CD4-positive, alpha-beta memory T cell (primary cell): ENCODE data around the gene DGKB. TPM values are rescaled to one million over a fixed set of nuclear protein-coding genes. Genes with fewer than 3 reads are reported as not detected.

Experiments
- CTCF ChIA-PET: fragments of 350-600 bp; sonication (Branson Sonifier 250); formaldehyde crosslinking; loops from one replicate; lab custom pipeline; 2021; ENCODE audit warnings: inconsistent platforms; ENCODE audit not compliant: partially characterized antibody; lab: Charles Lee
- POLR2A ChIA-PET: fragments of 350-600 bp; sonication (Branson Sonifier 250); formaldehyde crosslinking; loops from one replicate; lab custom pipeline; 2021; ENCODE audit not compliant: partially characterized antibody; lab: Charles Lee
- DNase-seq, 5 donors: peaks; one replicate each; pipeline versions ENCODE4 v3.0.0 to v3.0.0-alpha.2; 2020 to 2022; ENCODE audit warnings: mixed read lengths in 1 of 5
- H3K27ac ChIP-seq: one replicate; pipeline ENCODE4 v1.7.0; 2013; ENCODE audit warnings: low read depth, low read length
- H3K27me3 ChIP-seq: 2 replicates; pipeline ENCODE4 v1.7.0; 2013; ENCODE audit warnings: mild to moderate bottlenecking, low read length, moderate library complexity; ENCODE audit not compliant: insufficient read depth
- H3K36me3 ChIP-seq: 2 replicates; pipeline ENCODE4 v1.7.0; 2013; ENCODE audit warnings: mild to moderate bottlenecking, low read length, moderate library complexity; ENCODE audit not compliant: insufficient read depth
- H3K4me1 ChIP-seq: 2 replicates; pipeline ENCODE4 v1.7.0; 2013; ENCODE audit warnings: mild to moderate bottlenecking, low read length, moderate library complexity; ENCODE audit not compliant: insufficient read depth
- H3K4me3 ChIP-seq, 2 donors: one replicate each; pipeline ENCODE4 v1.7.0; 2013; ENCODE audit warnings: low read length in 2 of 2, mild to moderate bottlenecking in 1 of 2
- H3K9me3 ChIP-seq, 2 donors: one replicate each; pipeline ENCODE4 v1.7.0; 2013; ENCODE audit warnings: low read length in 2 of 2, control low read depth in 1 of 2; ENCODE audit not compliant: control insufficient read depth in 1 of 2
- H3K27ac Mint-ChIP-seq, 7 donors: one replicate each; pipeline ENCODE4 v1.8.0; 2020 to 2021; ENCODE audit warnings: mixed read lengths in 7 of 7, mild to moderate bottlenecking in 6 of 7, inconsistent platforms in 3 of 7, moderate library complexity in 3 of 7
- H3K27me3 Mint-ChIP-seq, 2 donors: one replicate each; pipeline ENCODE4 v1.8.0; 2020 to 2021; ENCODE audit warnings: mixed read lengths in 2 of 2
- H3K36me3 Mint-ChIP-seq, 2 donors: one replicate each; pipeline ENCODE4 v1.8.0; 2020 to 2021; ENCODE audit warnings: mixed read lengths in 2 of 2, inconsistent platforms in 1 of 2, mild to moderate bottlenecking in 1 of 2
- H3K4me1 Mint-ChIP-seq, 4 donors: one replicate each; pipeline ENCODE4 v1.8.0; 2020 to 2021; ENCODE audit warnings: mixed read lengths in 4 of 4, mild to moderate bottlenecking in 1 of 4
- H3K4me3 Mint-ChIP-seq, 8 donors: one replicate each; pipeline ENCODE4 v1.8.0; 2020 to 2021; ENCODE audit warnings: mixed read lengths in 8 of 8, mild to moderate bottlenecking in 7 of 8, moderate library complexity in 6 of 8, inconsistent platforms in 3 of 8
- H3K9me3 Mint-ChIP-seq, 8 donors: one replicate each; pipeline ENCODE4 v1.8.0; 2020 to 2021; ENCODE audit warnings: mixed read lengths in 8 of 8, mild to moderate bottlenecking in 5 of 8, inconsistent platforms in 3 of 8, moderate library complexity in 1 of 8
- intact Hi-C: fragments of 100-400 bp; cut with micrococcal nuclease; formaldehyde crosslinking; loops from one replicate; pipeline ENCODE4 v1.15.1; 2023
- polyA plus RNA-seq, 2 donors: library from polyadenylated mRNA; unstranded; fragments of 300-500 nt; fragmentation: Illumina TruSeq; gene quantifications; one replicate each; pipeline ENCODE4 v1.2.3, GENCODE V29; 2021
- total RNA-seq, 2 experiments: library from RNA; stranded (reverse); gene quantifications; one replicate each; pipeline ENCODE4 v1.2.3, GENCODE V29; 2021

Gene DGKB
- total and polyA plus RNA-seq, 4 experiments from 2014 or later, result not detected

DNA sequence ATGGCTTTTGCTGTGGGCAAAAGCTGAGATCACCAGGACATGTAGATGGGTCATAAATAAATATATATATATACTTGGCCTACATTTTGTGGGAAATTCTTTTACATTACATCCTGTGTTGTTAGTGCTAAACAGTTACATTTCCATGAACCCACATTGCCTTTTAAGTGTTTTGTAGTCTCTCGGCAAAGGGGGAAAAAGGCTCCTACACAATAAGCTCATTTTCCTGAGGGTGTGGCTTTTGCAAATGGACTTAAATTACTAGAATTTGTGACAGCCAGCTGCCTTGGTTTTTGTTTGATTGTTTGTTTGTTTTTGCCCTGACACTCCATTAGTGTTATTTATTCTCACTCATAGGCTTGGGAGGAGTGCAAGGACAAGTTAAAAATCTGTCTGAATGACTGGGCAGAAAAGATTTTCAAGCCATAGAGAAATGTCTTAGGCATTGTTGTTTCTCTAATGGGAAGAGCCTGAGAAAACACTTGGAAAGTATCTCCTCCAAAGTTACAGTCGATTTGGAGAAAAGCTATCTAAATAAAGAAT is 128.8 kb downstream of the DGKB start:
- ChIA-PET POLR2A (no interaction called here), CTCF (no interaction called here)
- peaks cover 2 to 13% (median 8%) of the 10 kb centered on the region in 8 donors for H3K9me3 Mint-ChIP-seq
- no peaks in the 10 kb centered on the region for H3K4me1 ChIP-seq
- H3K4me3 Mint-ChIP-seq, result no peak overlapping the region
- no peak overlapping the region for H3K27ac ChIP-seq
- H3K27ac Mint-ChIP-seq, result no peak overlapping the region
- H3K36me3 ChIP-seq, result no peaks in the 10 kb centered on the region
- intact Hi-C loops, result no loop called here
- no peaks in the 10 kb centered on the region for H3K27me3 ChIP-seq
- no peaks in the 10 kb centered on the region for H3K36me3 Mint-ChIP-seq
- H3K4me3 ChIP-seq, result no peak overlapping the region
- H3K9me3 ChIP-seq, result no peaks in the 10 kb centered on the region
- H3K27me3 Mint-ChIP-seq, result no peaks in the 10 kb centered on the region
- no peaks in the 10 kb centered on the region for H3K4me1 Mint-ChIP-seq
- DNase-seq, result no peak

DNA sequence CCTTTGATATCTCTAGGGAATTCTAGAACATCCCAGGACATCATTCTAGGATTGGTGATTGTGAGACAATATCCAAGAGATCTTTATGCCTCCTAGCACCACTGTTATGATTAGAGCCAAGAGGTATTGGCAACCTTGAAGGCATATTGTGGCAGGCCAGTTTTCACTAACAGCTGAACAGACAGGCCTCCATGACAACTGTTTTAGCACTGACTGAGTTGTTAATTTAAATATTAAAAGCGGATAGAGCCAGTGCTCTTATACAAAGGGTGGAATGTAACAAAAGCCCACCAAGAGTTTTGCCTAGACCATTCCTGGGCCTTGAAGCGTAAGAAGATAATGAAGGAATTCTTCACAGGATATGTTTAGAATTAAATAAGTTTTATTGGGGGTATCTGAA is 131.9 kb downstream of the DGKB start:
- Histone ChIP-seq H3K36me3 (no peaks in the 10 kb centered on the region), H3K4me1 (no peaks in the 10 kb centered on the region), H3K9me3 (no peaks in the 10 kb centered on the region), H3K27me3 (no peaks in the 10 kb centered on the region), H3K27ac (no peak overlapping the region), H3K4me3 (no peak overlapping the region)
- Mint-ChIP-seq H3K4me3 (no peak overlapping the region), H3K27me3 (no peaks in the 10 kb centered on the region), H3K9me3 (peaks cover 0 to 2% (median 2%) of the 10 kb centered on the region in 8 donors), H3K27ac (no peak overlapping the region), H3K36me3 (no peaks in the 10 kb centered on the region), H3K4me1 (no peaks in the 10 kb centered on the region)
- CTCF ChIA-PET, result no interaction called here
- DNase-seq, result no peak
- POLR2A ChIA-PET, result no interaction called here
- intact Hi-C loops, result no loop called here

DNA sequence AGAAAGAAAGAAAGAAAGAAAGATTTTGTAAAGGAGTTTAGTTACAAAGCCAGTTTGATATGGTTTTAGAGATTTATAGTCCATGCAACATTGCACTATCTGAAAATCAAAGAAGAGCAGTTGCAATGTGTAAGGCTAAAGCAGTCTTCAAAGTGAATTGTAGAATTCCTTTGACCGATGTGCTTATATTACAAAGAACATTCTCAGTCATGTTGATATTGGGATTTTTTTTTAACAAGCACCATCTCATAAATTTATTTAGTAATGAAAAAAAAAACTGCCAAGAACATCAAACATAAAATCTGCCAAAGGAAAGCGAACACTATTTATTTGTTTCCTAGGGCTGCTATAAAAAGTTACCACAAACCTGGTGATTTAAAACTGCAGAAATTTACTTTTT is 133.3 kb downstream of the DGKB start:
- Mint-ChIP-seq H3K27me3 (no peaks in the 10 kb centered on the region), H3K9me3 (peaks cover 0 to 2% (median 0%) of the 10 kb centered on the region in 8 donors), H3K36me3 (no peaks in the 10 kb centered on the region), H3K27ac (no peak overlapping the region), H3K4me1 (no peaks in the 10 kb centered on the region), H3K4me3 (no peak overlapping the region)
- CTCF ChIA-PET, result no interaction called here
- Histone ChIP-seq H3K4me1 (no peaks in the 10 kb centered on the region), H3K4me3 (no peak overlapping the region), H3K27ac (no peak overlapping the region), H3K27me3 (no peaks in the 10 kb centered on the region), H3K9me3 (no peaks in the 10 kb centered on the region), H3K36me3 (no peaks in the 10 kb centered on the region)
- DNase-seq, result no peak
- intact Hi-C loops, result loop anchor here (5.0 kb wide), 1 partner anchor 437 kb away; no protein-coding TSS in a partner anchor
- POLR2A ChIA-PET, result no interaction called here

DNA sequence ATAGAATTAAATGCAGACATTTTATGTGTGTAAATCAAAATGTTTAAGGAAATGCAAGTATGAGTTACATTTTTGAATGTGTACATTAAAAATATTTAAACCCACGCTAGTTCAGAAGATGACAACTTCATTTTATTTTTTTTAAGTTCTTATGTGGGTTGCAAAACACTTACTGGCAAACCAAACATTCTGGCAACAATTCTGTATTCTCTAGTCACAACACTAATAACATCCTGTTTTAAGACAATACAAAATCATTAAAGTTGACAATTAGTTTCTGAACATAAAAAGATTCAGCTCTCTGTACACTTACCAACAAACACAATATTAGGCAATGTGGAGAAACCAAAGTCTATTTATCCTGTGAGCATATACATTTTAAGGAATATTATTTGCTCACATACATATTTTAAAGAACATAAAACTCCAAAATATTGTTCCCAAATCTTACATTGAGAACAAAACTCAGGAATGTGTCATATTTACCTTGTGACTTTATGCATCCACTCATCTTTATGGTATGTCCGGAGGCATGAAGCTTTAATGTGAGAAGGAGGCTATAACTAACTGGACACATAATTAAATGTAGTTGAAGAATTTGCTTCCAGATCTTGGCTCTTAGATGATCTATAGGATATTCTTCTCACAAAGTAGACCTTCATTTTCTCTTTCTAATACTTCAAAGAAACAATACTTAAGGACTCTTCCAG is 134.7 kb downstream of the DGKB start:
- no peaks in the 10 kb centered on the region for H3K36me3 Mint-ChIP-seq
- H3K4me3 Mint-ChIP-seq, result no peak overlapping the region
- H3K4me3 ChIP-seq, result no peak overlapping the region
- intact Hi-C loops, result loop anchor here (5.0 kb wide), 1 partner anchor 436 kb away; no protein-coding TSS in a partner anchor
- H3K9me3 Mint-ChIP-seq, result peaks cover 0 to 2% (median 0%) of the 10 kb centered on the region in 8 donors
- H3K27me3 Mint-ChIP-seq, result no peaks in the 10 kb centered on the region
- no peaks in the 10 kb centered on the region for H3K4me1 ChIP-seq
- H3K4me1 Mint-ChIP-seq, result no peaks in the 10 kb centered on the region
- H3K27me3 ChIP-seq, result no peaks in the 10 kb centered on the region
- ChIA-PET POLR2A (no interaction called here), CTCF (no interaction called here)
- H3K36me3 ChIP-seq, result no peaks in the 10 kb centered on the region
- no peak for DNase-seq
- no peaks in the 10 kb centered on the region for H3K9me3 ChIP-seq
- no peak overlapping the region for H3K27ac Mint-ChIP-seq
- H3K27ac ChIP-seq, result no peak overlapping the region

- no peaks in the 10 kb centered on the region for H3K9me3 ChIP-seq
- H3K4me3 Mint-ChIP-seq, result no peak overlapping the region
- no peaks in the 10 kb centered on the region for H3K27me3 Mint-ChIP-seq
- no peak overlapping the region for H3K27ac Mint-ChIP-seq
- ChIA-PET CTCF (no interaction called here), POLR2A (no interaction called here)
- DNase-seq, result no peak
- H3K27me3 ChIP-seq, result no peaks in the 10 kb centered on the region
- no peaks in the 10 kb centered on the region for H3K36me3 ChIP-seq
- no peak overlapping the region for H3K4me3 ChIP-seq
- intact Hi-C loops, result loop anchor here (5.0 kb wide), 1 partner anchor 434 kb away; no protein-coding TSS in a partner anchor
- H3K9me3 Mint-ChIP-seq, result peaks cover 0 to 2% (median 0%) of the 10 kb centered on the region in 8 donors
- no peaks in the 10 kb centered on the region for H3K4me1 Mint-ChIP-seq
- H3K4me1 ChIP-seq, result no peaks in the 10 kb centered on the region
- H3K36me3 Mint-ChIP-seq, result no peaks in the 10 kb centered on the region
- H3K27ac ChIP-seq, result no peak overlapping the region
Observed at GRCh38 chr7:14766747-14767146, 135.8 kb downstream of the DGKB start.

GRCh38 chr7:14765731-14766130 is 136.8 kb downstream of the DGKB start:
- H3K4me1 Mint-ChIP-seq, result no peaks in the 10 kb centered on the region
- Histone ChIP-seq H3K4me1 (no peaks in the 10 kb centered on the region), H3K9me3 (no peaks in the 10 kb centered on the region), H3K4me3 (no peak overlapping the region), H3K36me3 (no peaks in the 10 kb centered on the region), H3K27me3 (no peaks in the 10 kb centered on the region), H3K27ac (no peak overlapping the region)
- no peaks in the 10 kb centered on the region for H3K36me3 Mint-ChIP-seq
- H3K4me3 Mint-ChIP-seq, result no peak overlapping the region
- ChIA-PET POLR2A (no interaction called here), CTCF (no interaction called here)
- no peak overlapping the region for H3K27ac Mint-ChIP-seq
- no peaks in the 10 kb centered on the region for H3K27me3 Mint-ChIP-seq
- intact Hi-C loops, result loop anchor here (5.0 kb wide), 1 partner anchor 433 kb away; no protein-coding TSS in a partner anchor
- peaks cover 0 to 2% (median 0%) of the 10 kb centered on the region in 8 donors for H3K9me3 Mint-ChIP-seq
- no peak for DNase-seq

DNA sequence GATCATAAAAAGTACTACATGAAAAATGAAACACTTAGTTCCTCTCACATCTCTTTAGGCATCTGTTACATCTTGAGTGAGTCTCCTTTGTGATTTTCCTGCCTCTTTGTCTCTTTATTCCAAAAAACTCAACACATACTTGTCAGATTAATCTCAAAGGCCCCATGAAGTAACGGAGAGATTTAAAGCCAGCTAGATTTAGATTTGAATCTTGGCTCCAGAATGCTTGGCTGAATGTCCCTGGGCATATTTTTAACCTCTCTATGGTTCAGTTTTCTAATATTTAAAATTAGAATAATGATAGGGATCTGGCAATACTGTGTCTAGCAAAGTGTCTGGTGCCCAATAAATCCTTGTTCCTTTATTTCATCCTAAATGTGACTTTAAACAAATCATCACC is 140.0 kb downstream of the DGKB start:
- Histone ChIP-seq H3K4me1 (no peaks in the 10 kb centered on the region), H3K27ac (no peak overlapping the region), H3K36me3 (no peaks in the 10 kb centered on the region), H3K9me3 (peaks cover 0 to 4% of the 10 kb centered on the region in 2 donors), H3K4me3 (no peak overlapping the region), H3K27me3 (no peaks in the 10 kb centered on the region)
- H3K27me3 Mint-ChIP-seq, result no peaks in the 10 kb centered on the region
- no peak overlapping the region for H3K4me3 Mint-ChIP-seq
- intact Hi-C loops, result no loop called here
- H3K4me1 Mint-ChIP-seq, result no peaks in the 10 kb centered on the region
- ChIA-PET POLR2A (no interaction called here), CTCF (no interaction called here)
- no peak for DNase-seq
- no peak overlapping the region for H3K27ac Mint-ChIP-seq
- no peaks in the 10 kb centered on the region for H3K36me3 Mint-ChIP-seq
- peaks cover 0 to 2% (median 0%) of the 10 kb centered on the region in 8 donors for H3K9me3 Mint-ChIP-seq
